Body of pancreas (tissue), 4 donors: ENCODE measurements around the gene MZF1.

ENCODE experiments used
- CTCF ChIP-seq, 7 experiments: fragments of 450-650 bp in 4 of 7; fragments of 200-600 bp in 3 of 7; sonication (generic) in 3 of 7; IDR thresholded peaks; one replicate each; pipeline ENCODE4 v1.5.1; 2016 to 2019; ENCODE audit warnings: antibody characterized with exemption in 7 of 7
- POLR2A ChIP-seq, 3 donors: fragments of 450-650 bp; IDR thresholded peaks; one replicate each; pipeline ENCODE4 v1.6.1; 2016; ENCODE audit warnings: antibody characterized with exemption in 3 of 3, mild to moderate bottlenecking in 2 of 3

- TF ChIP-seq CTCF (IDR thresholded peaks at IDR 0.05) = no peak
- no peak for TF ChIP-seq POLR2A (IDR thresholded peaks at IDR 0.05)
Measured at GRCh38 chr19:58553799-58554493, 19.2 kb downstream of the MZF1 start.
